GM23248 (cell line): Measurements from ENCODE around the gene ARHGAP4.

ENCODE experiments used
- EZH2 ChIP-seq: fragments of 200-600 bp; sonication (generic); IDR thresholded peaks from 2 replicates; pipeline ENCODE4 v1.6.1; 2018; ENCODE audit warnings: antibody characterized with exemption, mild to moderate bottlenecking; ENCODE audit not compliant: insufficient read depth, poor library complexity, severe bottlenecking
- EZH2phosphoT487 ChIP-seq: fragments of 200-600 bp; sonication (generic); IDR thresholded peaks from 2 replicates; pipeline ENCODE4 v1.6.1; 2018; ENCODE audit warnings: antibody characterized with exemption, moderate library complexity, mild to moderate bottlenecking, low read depth; ENCODE audit not compliant: insufficient read depth

- no peak for TF ChIP-seq EZH2
- no peak for TF ChIP-seq EZH2phosphoT487
These were observed 36.9 kb downstream of the ARHGAP4 start for GRCh38 chrX:153889123-153889522.
